GM19372 (cell line): ENCODE measurements around the gene COL13A1.

Experiments used
- ATAC-seq: cut with Tn5 transposase; IDR thresholded peaks from one replicate; pipeline ENCODE4 v1.9.1; 2021; ENCODE audit warnings: mild to moderate bottlenecking, low read depth, moderate library complexity; ENCODE audit not compliant: unreplicated experiment

COL13A1 gene

GRCh38 chr10:69901628-69902505 is 100.2 kb downstream of the COL13A1 start:
- no peak for ATAC-seq

- no peak for ATAC-seq
Measured at GRCh38 chr10:69902835-69903535, 101.3 kb downstream of the COL13A1 start.

DNA sequence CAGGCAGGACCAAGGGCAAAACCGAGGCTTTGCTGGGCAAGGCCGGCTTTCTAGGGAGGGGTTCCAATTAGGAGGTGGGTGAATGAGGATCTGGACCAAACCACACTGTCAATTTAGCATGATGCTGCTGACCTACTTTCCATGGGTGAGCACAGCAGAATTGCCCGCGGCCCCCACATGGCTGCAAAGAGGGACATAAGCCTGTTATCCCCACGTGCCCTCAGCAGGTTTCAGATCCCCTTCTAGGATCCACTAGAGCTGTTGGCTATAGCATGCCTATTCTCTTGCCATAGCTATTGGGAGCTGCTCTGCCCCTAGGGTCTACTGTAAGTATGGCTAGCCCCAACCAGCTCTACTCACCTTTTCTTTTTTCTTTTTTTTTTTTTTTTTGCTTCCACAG is 102.8 kb downstream of the COL13A1 start:
- ATAC-seq = no peak

DNA sequence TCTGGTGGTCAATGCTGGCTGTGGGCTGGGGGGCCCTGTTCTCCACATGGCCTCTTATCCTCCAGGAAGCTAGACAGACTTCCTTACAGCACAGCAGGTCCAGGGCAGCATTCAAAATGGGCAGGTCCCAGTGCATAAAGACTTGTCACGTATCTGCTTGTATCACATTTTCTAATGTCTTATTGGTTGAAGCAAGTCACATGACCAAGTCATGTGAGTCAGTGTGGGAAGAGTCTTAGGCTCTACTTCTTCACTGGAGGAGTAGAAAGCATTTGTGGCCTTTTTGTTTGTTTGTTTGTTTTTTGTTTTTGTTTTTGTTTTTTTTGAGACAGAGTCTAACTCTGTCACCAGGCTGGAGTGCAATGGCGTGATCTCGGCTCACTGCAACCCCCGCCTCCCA is 104.7 kb downstream of the COL13A1 start:
- no peak for ATAC-seq

- no peak for ATAC-seq
Measured at GRCh38 chr10:69907517-69907916, 105.8 kb downstream of the COL13A1 start.

GRCh38 chr10:69908124-69908523 is 106.4 kb downstream of the COL13A1 start:
- no peak for ATAC-seq

DNA sequence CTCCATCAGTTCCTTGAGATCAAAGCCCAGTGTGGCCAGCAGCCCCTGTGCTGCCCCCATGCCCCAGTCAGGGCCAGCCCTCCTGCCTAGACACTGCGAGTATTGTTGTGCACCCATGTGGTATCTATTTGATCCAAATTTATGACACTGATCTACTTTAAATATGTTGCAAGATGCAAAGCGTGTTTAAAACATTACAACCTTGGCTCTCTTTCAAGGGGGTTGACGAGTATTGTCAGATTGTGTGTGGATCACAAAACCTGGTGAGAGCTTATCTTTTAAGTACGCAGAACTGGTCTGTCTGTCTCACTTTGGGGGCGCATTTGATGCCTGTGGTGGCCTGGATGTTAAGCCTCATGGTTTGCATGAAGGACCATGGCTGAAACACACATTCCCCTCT is 108.9 kb downstream of the COL13A1 start:
- no peak for ATAC-seq

- no peak for ATAC-seq
Measured at GRCh38 chr10:69911613-69912528, 110.2 kb downstream of the COL13A1 start.

DNA sequence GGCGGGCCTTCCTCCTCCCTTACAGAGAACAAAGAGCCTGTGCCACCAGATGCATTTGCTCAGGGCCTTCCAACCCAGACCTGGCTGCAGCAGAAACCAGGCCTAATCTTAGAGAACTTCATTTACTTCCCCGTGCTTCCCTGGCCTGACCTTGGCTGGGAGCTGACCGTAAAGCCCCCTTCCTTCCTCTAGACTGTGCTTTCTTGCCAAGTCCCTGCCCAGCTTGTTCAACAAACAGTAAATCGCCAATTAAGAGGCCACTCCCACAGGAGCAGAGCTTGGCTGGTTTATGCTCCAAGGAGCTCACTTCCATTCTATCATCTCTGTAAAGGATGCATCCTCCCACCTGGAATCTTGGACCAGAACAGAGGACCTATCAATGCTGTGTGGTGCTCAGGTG is 110.9 kb downstream of the COL13A1 start:
- ATAC-seq = no peak

- ATAC-seq = no peak
Measured at GRCh38 chr10:69913606-69914382, 112.1 kb downstream of the COL13A1 start.

GRCh38 chr10:69914398-69915214 is 112.9 kb downstream of the COL13A1 start:
- no peak for ATAC-seq

DNA sequence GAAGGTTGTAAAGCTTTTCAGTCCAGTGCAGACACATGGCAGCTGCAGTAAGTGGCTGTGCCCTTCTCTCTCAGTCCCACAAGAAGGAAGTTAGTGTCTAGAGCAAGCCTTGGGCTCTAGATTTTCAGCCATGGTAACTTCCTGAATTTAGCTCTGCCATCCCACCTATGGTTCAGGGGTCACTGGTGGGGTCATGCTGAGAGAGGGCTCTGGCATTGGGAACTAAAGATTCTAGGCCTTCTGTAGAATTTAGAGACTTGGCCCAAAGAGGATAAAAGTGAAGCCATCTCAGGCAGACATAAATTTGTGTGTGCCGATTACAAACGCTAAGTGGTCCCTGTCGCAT is 113.5 kb downstream of the COL13A1 start:
- no peak for ATAC-seq

GRCh38 chr10:69916118-69916517 is 114.4 kb downstream of the COL13A1 start:
- ATAC-seq = no peak

- no peak for ATAC-seq
Measured at GRCh38 chr10:69918036-69918435, 116.3 kb downstream of the COL13A1 start.

- no peak for ATAC-seq
Measured at GRCh38 chr10:69919250-69919649, 117.5 kb downstream of the COL13A1 start.

DNA sequence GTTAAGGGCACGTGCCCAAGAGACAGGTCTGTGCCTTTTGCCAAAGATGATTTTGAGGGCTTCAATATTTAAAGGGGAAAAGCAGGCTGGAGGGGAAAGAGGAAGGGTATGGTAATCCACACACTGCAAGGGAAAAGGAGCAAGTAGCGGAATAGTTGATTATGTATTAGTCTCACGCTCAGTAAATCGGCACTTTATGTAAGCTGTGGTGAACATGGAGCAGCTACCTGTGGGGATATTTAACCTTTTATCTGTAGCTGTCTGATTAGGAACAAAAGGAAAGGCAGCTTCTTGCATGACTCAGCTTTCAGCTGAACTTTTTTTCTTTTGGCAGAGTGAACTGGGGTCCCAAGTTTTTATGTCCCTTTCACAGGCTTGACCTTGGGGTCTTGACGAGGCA is 123.4 kb downstream of the COL13A1 start:
- no peak for ATAC-seq

DNA sequence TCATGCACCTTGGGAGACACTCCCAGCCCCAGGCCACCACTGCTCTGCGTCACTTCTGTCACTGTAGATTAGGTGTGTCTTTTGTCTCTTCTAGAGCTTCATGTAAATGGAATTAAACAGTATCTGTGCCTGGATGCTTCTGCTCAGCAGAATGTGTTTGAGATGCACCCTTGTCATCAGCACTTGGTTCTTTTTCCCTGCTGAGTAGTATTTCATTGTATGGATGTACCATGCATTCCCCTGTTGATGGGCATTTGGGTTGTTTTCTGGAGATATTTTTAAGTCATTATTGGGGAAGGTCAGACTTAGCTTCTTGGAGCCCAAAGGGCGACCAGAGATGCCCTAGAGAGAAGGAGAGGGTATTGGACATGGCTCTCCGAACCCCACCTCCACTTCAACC is 126.6 kb downstream of the COL13A1 start:
- ATAC-seq = no peak

DNA sequence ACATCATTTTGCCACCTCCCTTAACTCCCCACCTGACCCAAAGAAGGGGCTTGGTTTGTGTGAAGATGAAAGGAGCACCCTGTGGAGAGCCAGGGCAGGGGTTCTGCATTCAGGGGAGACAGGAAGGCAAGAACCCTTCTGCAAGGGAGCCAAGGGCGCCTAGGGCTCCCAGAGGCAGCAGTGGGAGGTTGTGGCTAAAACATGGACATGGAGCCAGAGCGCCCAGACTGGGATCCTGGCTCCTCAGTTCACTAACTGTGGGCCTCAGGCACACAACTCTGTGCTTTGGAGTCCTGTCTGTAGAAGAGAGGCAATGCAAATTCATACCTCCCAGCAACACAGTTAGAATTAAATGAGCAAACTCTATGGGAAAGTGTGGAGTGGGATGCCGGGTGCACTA is 127.9 kb downstream of the COL13A1 start:
- ATAC-seq = no peak

GRCh38 chr10:69934768-69935167 is 133.1 kb downstream of the COL13A1 start:
- ATAC-seq = no peak
